ENCODE results near the gene PTPRZ1.

The PTPRZ1 gene

GRCh38 chr7:121914676-121915279 is 41.8 kb downstream of the PTPRZ1 start:
- H3K9ac ChIP-seq (ENCODE audit: insufficient read length, low read depth), result no peak overlapping the region
- H3K4me3 ChIP-seq (ENCODE audit: insufficient read length, low read depth), result no peak overlapping the region
- no peak for TF ChIP-seq ZNF274 (IDR thresholded peaks at IDR 0.05; ENCODE audit: low read depth, low read length)
- TF ChIP-seq YY1 (IDR thresholded peaks at IDR 0.05; ENCODE audit: insufficient read depth, insufficient read length), result no peak
- no peak for TF ChIP-seq SUZ12 (IDR thresholded peaks at IDR 0.05; ENCODE audit: extremely low read depth, insufficient read depth, insufficient read length)
- H3K36me3 ChIP-seq (ENCODE audit: insufficient read depth, insufficient read length, low read length), result no peaks in the 10 kb centered on the region
- H3K9me3 ChIP-seq (ENCODE audit: insufficient read depth, low read length), result no peaks in the 10 kb centered on the region
- H3K27me3 ChIP-seq (ENCODE audit: insufficient read depth, insufficient read length), result no peaks in the 10 kb centered on the region
- DNase-seq (ENCODE audit: low read depth, low spot score), result no peak
- H3K4me1 ChIP-seq (ENCODE audit: insufficient read depth, insufficient read length), result no peaks in the 10 kb centered on the region

- H3K9me3 ChIP-seq (ENCODE audit: insufficient read depth, low read length), result no peaks in the 10 kb centered on the region
- no peaks in the 10 kb centered on the region for H3K27me3 ChIP-seq (ENCODE audit: insufficient read depth, insufficient read length)
- no peaks in the 10 kb centered on the region for H3K36me3 ChIP-seq (ENCODE audit: insufficient read depth, insufficient read length, low read length)
- H3K9ac ChIP-seq (ENCODE audit: insufficient read length, low read depth), result no peak overlapping the region
- TF ChIP-seq SUZ12 (IDR thresholded peaks at IDR 0.05; ENCODE audit: extremely low read depth, insufficient read depth, insufficient read length) (no peak), ZNF274 (IDR thresholded peaks at IDR 0.05; ENCODE audit: low read depth, low read length) (no peak), YY1 (IDR thresholded peaks at IDR 0.05; ENCODE audit: insufficient read depth, insufficient read length) (no peak)
- no peaks in the 10 kb centered on the region for H3K4me1 ChIP-seq (ENCODE audit: insufficient read depth, insufficient read length)
- no peak for DNase-seq (ENCODE audit: low read depth, low spot score)
- no peak overlapping the region for H3K4me3 ChIP-seq (ENCODE audit: insufficient read length, low read depth)
These were observed 43.2 kb downstream of the PTPRZ1 start for GRCh38 chr7:121916211-121916610.

GRCh38 chr7:121919986-121920385 is 47.0 kb downstream of the PTPRZ1 start:
- Histone ChIP-seq H3K9me3 (ENCODE audit: insufficient read depth, low read length) (no peaks in the 10 kb centered on the region), H3K4me1 (ENCODE audit: insufficient read depth, insufficient read length) (no peaks in the 10 kb centered on the region), H3K9ac (ENCODE audit: insufficient read length, low read depth) (no peak overlapping the region), H3K27me3 (ENCODE audit: insufficient read depth, insufficient read length) (no peaks in the 10 kb centered on the region), H3K4me3 (ENCODE audit: insufficient read length, low read depth) (no peak overlapping the region), H3K36me3 (ENCODE audit: insufficient read depth, insufficient read length, low read length) (no peaks in the 10 kb centered on the region)
- no peak for DNase-seq (ENCODE audit: low read depth, low spot score)
- TF ChIP-seq YY1 (IDR thresholded peaks at IDR 0.05; ENCODE audit: insufficient read depth, insufficient read length), result no peak
- TF ChIP-seq ZNF274 (IDR thresholded peaks at IDR 0.05; ENCODE audit: low read depth, low read length), result no peak
- no peak for TF ChIP-seq SUZ12 (IDR thresholded peaks at IDR 0.05; ENCODE audit: extremely low read depth, insufficient read depth, insufficient read length)

GRCh38 chr7:121924269-121925186 is 51.6 kb downstream of the PTPRZ1 start:
- Histone ChIP-seq H3K9me3 (ENCODE audit: insufficient read depth, low read length) (no peaks in the 10 kb centered on the region), H3K36me3 (ENCODE audit: insufficient read depth, insufficient read length, low read length) (no peaks in the 10 kb centered on the region), H3K27me3 (ENCODE audit: insufficient read depth, insufficient read length) (no peaks in the 10 kb centered on the region), H3K4me1 (ENCODE audit: insufficient read depth, insufficient read length) (no peaks in the 10 kb centered on the region), H3K4me3 (ENCODE audit: insufficient read length, low read depth) (no peak overlapping the region), H3K9ac (ENCODE audit: insufficient read length, low read depth) (no peak overlapping the region)
- no peak for TF ChIP-seq YY1 (IDR thresholded peaks at IDR 0.05; ENCODE audit: insufficient read depth, insufficient read length)
- no peak for TF ChIP-seq ZNF274 (IDR thresholded peaks at IDR 0.05; ENCODE audit: low read depth, low read length)
- TF ChIP-seq SUZ12 (IDR thresholded peaks at IDR 0.05; ENCODE audit: extremely low read depth, insufficient read depth, insufficient read length), result no peak
- DNase-seq (ENCODE audit: low read depth, low spot score), result no peak

DNA sequence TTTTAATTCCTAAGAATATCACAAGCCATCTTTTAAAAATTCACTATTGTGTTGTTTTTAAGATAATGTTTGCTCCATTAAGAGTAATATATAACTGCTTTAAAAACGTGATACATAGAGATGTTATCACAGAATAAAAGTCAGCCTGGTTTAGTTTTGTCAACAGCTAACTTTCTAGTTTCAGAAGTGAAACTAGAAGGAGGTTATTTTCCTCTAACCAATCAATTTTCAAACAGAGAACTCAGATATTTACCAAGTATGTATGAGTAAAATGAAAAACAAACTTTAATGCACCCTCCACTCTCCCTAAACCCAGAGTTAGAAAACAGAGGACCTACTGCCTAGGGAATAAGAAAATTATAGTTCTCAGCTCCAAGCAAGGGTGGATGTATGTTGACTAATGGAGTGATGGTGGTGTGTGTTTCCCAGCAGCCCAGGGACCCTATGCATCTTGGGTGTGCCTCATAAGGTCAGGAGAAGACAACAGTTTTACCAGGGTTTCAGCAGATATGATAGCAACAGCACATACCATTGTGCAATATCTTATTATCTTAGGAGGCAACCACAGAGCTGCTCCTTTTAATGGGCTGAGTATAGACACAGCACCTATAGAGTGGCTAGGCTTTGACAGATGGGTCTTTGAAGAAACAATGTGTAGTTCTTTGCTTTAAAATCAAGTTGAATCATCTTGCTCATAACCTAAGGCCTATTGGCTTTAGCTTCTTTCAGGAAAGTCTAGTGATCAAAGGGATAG is 58.4 kb downstream of the PTPRZ1 start:
- no peak overlapping the region for H3K9ac ChIP-seq (ENCODE audit: insufficient read length, low read depth)
- H3K27me3 ChIP-seq (ENCODE audit: insufficient read depth, insufficient read length), result no peaks in the 10 kb centered on the region
- no peak for DNase-seq (ENCODE audit: low read depth, low spot score)
- H3K9me3 ChIP-seq (ENCODE audit: insufficient read depth, low read length), result no peaks in the 10 kb centered on the region; the same call in 1 of the 2 replicates
- H3K36me3 ChIP-seq (ENCODE audit: insufficient read depth, insufficient read length, low read length), result no peaks in the 10 kb centered on the region
- no peak overlapping the region for H3K4me3 ChIP-seq (ENCODE audit: insufficient read length, low read depth)
- H3K4me1 ChIP-seq (ENCODE audit: insufficient read depth, insufficient read length), result no peaks in the 10 kb centered on the region
- TF ChIP-seq YY1 (IDR thresholded peaks at IDR 0.05; ENCODE audit: insufficient read depth, insufficient read length), result no peak

GRCh38 chr7:121932768-121933167 is 59.8 kb downstream of the PTPRZ1 start:
- peaks cover 5% of the 10 kb centered on the region; the same call in 1 of the 2 replicates for H3K9me3 ChIP-seq (ENCODE audit: insufficient read depth, low read length)
- H3K27me3 ChIP-seq (ENCODE audit: insufficient read depth, insufficient read length), result no peaks in the 10 kb centered on the region
- no peak for DNase-seq (ENCODE audit: low read depth, low spot score)
- no peak for TF ChIP-seq SUZ12 (IDR thresholded peaks at IDR 0.05; ENCODE audit: extremely low read depth, insufficient read depth, insufficient read length)
- TF ChIP-seq ZNF274 (IDR thresholded peaks at IDR 0.05; ENCODE audit: low read depth, low read length), result no peak
- no peak for TF ChIP-seq YY1 (IDR thresholded peaks at IDR 0.05; ENCODE audit: insufficient read depth, insufficient read length)
- H3K36me3 ChIP-seq (ENCODE audit: insufficient read depth, insufficient read length, low read length), result no peaks in the 10 kb centered on the region
- H3K4me3 ChIP-seq (ENCODE audit: insufficient read length, low read depth), result no peak overlapping the region
- no peaks in the 10 kb centered on the region for H3K4me1 ChIP-seq (ENCODE audit: insufficient read depth, insufficient read length)
- no peak overlapping the region for H3K9ac ChIP-seq (ENCODE audit: insufficient read length, low read depth)
